Measurements from ENCODE around the gene SH3D19.
"Not testable (repeated sequence)": the region's sequence is repeated elsewhere in the genome, so short reads cannot be mapped to it uniquely, and the experiment has no call there.

SH3D19 gene

DNA sequence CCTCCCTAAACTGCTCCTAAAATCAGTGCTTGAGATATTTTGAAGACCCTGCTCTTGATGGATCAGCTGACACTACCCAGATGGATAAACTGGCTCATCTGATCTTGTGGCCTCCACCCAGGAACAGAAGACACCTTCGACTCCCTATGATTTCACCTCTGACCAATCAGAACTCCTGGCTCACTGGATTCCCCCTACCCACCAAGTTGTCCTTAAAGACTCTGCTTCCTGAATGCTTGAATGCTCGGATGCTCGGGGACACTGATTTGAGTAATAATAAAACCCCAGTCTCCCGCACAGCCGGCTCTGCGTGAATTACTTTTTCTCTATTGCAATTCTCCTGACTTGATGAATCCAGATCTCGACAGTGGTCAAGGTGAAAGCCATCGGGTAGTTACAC lies 237.9 kb downstream of the SH3D19 start:
- DNase-seq, result no peak

DNA sequence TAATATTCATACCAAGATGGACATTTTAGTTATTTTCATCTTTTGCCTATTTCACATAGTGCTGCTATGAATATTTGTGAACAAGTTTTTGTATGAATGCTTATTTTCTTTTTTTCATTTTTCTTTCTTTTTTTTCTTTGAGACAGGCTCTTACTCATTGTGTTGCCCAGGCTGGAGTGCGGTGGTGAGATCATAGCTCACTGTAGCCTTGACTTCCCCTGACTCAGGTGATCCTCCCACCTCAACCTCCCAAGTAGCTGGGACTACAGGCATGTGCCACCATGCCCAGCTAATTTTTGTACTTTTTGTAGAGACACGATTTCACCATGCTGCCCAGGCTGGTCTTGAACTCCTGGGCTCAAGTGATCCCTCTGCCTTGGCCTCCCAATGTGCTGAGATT lies 247.4 kb downstream of the SH3D19 start:
- DNase-seq, result not testable (repeated sequence)

DNA sequence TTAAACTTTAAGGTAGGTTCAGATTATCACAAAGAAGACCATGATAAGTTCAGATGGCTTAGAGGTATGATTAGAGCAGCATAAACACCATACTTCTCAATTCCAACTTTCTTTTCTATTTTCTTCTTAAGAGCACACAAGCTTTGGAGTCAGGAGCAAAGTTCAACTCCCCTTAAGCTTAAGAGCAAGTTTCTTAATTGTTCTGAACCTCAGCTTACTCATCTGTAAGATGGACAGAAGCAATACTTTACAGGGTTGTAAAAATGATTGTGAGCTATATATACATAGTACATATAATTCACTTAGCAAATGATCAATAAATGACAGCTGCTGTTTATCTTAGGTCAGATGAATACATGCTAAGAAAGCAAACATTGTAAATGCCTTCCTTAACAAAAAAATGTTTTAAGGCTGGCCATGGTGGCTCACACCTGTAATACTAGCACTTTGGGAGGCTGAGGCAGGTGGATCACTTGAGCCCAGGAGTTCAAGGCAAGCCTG lies 250.9 kb downstream of the SH3D19 start:
- DNase-seq, result no peak

All from activated CD8-positive, alpha-beta memory T cell treated with anti-CD3 and anti-CD28 coated beads, Interleukin-2, amount 50 U/mL, for 4 hours (primary cell).